Activated CD4-positive, alpha-beta T cell treated with anti-CD3 and anti-CD28 coated beads, Interleukin-2, amount 10 ng/mL, durations not matched to agents 24 days and 14 days (primary cell): Measurements from ENCODE around the gene MKS1. TPM values are rescaled to one million over a fixed set of nuclear protein-coding genes. Genes with fewer than 3 reads are reported as not detected.

Experiments
- total RNA-seq: library from RNA; stranded (reverse); gene quantifications from 2 replicates; pipeline ENCODE4 v1.2.3, GENCODE V29; 2022

The MKS1 gene
- total RNA-seq, 1 donor from 2014 or later, result 23.1 TPM

Other genes with a start within 250 kb of the MKS1 start
- gene VEZF1, start 231.0 kb downstream of the MKS1 start, total RNA-seq, result 35.4 and 37.3 TPM in 2 replicates
- gene SRSF1, start 212.0 kb downstream of the MKS1 start, total RNA-seq, result 510 and 515 TPM in 2 replicates
- gene DYNLL2, start 135.8 kb downstream of the MKS1 start, total RNA-seq, result 36.6 and 37.2 TPM in 2 replicates
- gene OR4D1, start 70.9 kb downstream of the MKS1 start, total RNA-seq, result 0.07 and 0.14 TPM in 2 replicates
- gene OR4D2, start 52.3 kb downstream of the MKS1 start, total RNA-seq, result not detected in 2 replicates
- not detected in 2 replicates for gene EPX, start 26.5 kb downstream of the MKS1 start, total RNA-seq
- not detected in 2 replicates for gene LPO, start 19.3 kb upstream of the MKS1 start, total RNA-seq
- gene MPO, start 61.7 kb upstream of the MKS1 start, total RNA-seq, result not detected in 2 replicates
- gene TSPOAP1, start 109.5 kb upstream of the MKS1 start, total RNA-seq, result 22.6 and 23.6 TPM in 2 replicates
- 139 and 143 TPM in 2 replicates for gene SUPT4H1, start 132.9 kb upstream of the MKS1 start, total RNA-seq
- gene RNF43, start 198.3 kb upstream of the MKS1 start, total RNA-seq, result 0.95 and 1.6 TPM in 2 replicates